Measurements from ENCODE around the gene PXMP4. TPM values are rescaled to one million over a fixed set of nuclear protein-coding genes. Genes with fewer than 3 reads are reported as not detected.

The PXMP4 gene
- total RNA-seq, 1 donor from 2014 or later, result 3.5 TPM

GRCh38 chr20:33680686-33681085, 39.4 kb downstream of the PXMP4 start:
- H3K4me3 Mint-ChIP-seq, result no peak overlapping the region
- H3K79me2 ChIP-seq (ENCODE audit: low read depth), result peaks cover 47% of the 10 kb centered on the region
- no peak overlapping the region for H3K27ac Mint-ChIP-seq

GRCh38 chr20:33679758-33680485, 40.2 kb downstream of the PXMP4 start:
- Histone ChIP-seq H3K4me2 (no peak overlapping the region), H3K4me3 (no peak overlapping the region), H4K20me1 (ENCODE audit: low read depth) (peaks cover 92% of the 10 kb centered on the region), H3K9ac (no peak overlapping the region), H3F3A (ENCODE audit: low read depth) (peaks cover 24% of the 10 kb centered on the region), H3K27me3 (no peaks in the 10 kb centered on the region), H3K79me2 (ENCODE audit: low read depth) (peaks cover 40% of the 10 kb centered on the region), H3K27ac (no peak overlapping the region), H3K36me3 (no peaks in the 10 kb centered on the region), H3K9me3 (ENCODE audit: low read depth) (no peaks in the 10 kb centered on the region), H2AFZ (replicated peaks) (no peak overlapping the region), H3K4me1 (peaks cover 17% of the 10 kb centered on the region)
- no peak for DNase-seq (ENCODE audit: low spot score)
- TF ChIP-seq EZH2phosphoT487 (IDR thresholded peaks at IDR 0.05) (no peak), CTCF (IDR thresholded peaks at IDR 0.05) (no peak), EZH2 (IDR thresholded peaks at IDR 0.05) (no peak)
- H3K9me3 Mint-ChIP-seq, result no peaks in the 10 kb centered on the region
- peaks cover 5% of the 10 kb centered on the region for H3K36me3 Mint-ChIP-seq
- H3K4me3 Mint-ChIP-seq, result no peak overlapping the region
- no peak overlapping the region for H3K27ac Mint-ChIP-seq
- H3K27me3 Mint-ChIP-seq (ENCODE audit: insufficient read depth, low read depth), result peaks cover under 1% of the 10 kb centered on the region
- H3K4me1 Mint-ChIP-seq, result peaks cover 42% of the 10 kb centered on the region

More at GRCh38 chr20:33680686-33681085, 39.4 kb downstream of the PXMP4 start:
- no peak for DNase-seq (ENCODE audit: low spot score)
- no peaks in the 10 kb centered on the region for H3K9me3 Mint-ChIP-seq
- H3K27ac ChIP-seq, result no peak overlapping the region
- H2AFZ ChIP-seq (replicated peaks), result no peak overlapping the region
- no peak overlapping the region for H3K4me2 ChIP-seq
- H3K36me3 ChIP-seq, result no peaks in the 10 kb centered on the region
- H4K20me1 ChIP-seq (ENCODE audit: low read depth), result peaks cover 92% of the 10 kb centered on the region
- H3K9me3 ChIP-seq (ENCODE audit: low read depth), result no peaks in the 10 kb centered on the region
- H3K4me1 Mint-ChIP-seq, result peaks cover 37% of the 10 kb centered on the region
- TF ChIP-seq CTCF (IDR thresholded peaks at IDR 0.05), result no peak
- TF ChIP-seq EZH2 (IDR thresholded peaks at IDR 0.05), result no peak
- TF ChIP-seq EZH2phosphoT487 (IDR thresholded peaks at IDR 0.05), result no peak
- H3K27me3 ChIP-seq, result no peaks in the 10 kb centered on the region
- peaks cover 16% of the 10 kb centered on the region for H3K4me1 ChIP-seq
- H3K9ac ChIP-seq, result no peak overlapping the region
- H3K36me3 Mint-ChIP-seq, result peaks cover 5% of the 10 kb centered on the region
- no peaks in the 10 kb centered on the region for H3K27me3 Mint-ChIP-seq (ENCODE audit: insufficient read depth, low read depth)
- peaks cover 24% of the 10 kb centered on the region for H3F3A ChIP-seq (ENCODE audit: low read depth)
- H3K4me3 ChIP-seq, result no peak overlapping the region

- DNase-seq (ENCODE audit: low spot score), result no peak
- Histone ChIP-seq H3K4me2 (no peak overlapping the region), H3K4me3 (no peak overlapping the region), H3K27ac (no peak overlapping the region), H2AFZ (replicated peaks) (no peak overlapping the region), H3K4me1 (peaks cover 16% of the 10 kb centered on the region), H3K36me3 (no peaks in the 10 kb centered on the region), H4K20me1 (ENCODE audit: low read depth) (peaks cover 80% of the 10 kb centered on the region), H3K9me3 (ENCODE audit: low read depth) (no peaks in the 10 kb centered on the region), H3K27me3 (no peaks in the 10 kb centered on the region), H3K9ac (no peak overlapping the region), H3F3A (ENCODE audit: low read depth) (peaks cover 27% of the 10 kb centered on the region), H3K79me2 (ENCODE audit: low read depth) (peaks cover 22% of the 10 kb centered on the region)
- H3K27me3 Mint-ChIP-seq (ENCODE audit: insufficient read depth, low read depth), result peaks cover 5% of the 10 kb centered on the region
- H3K4me1 Mint-ChIP-seq, result peaks cover 43% of the 10 kb centered on the region
- peaks cover 5% of the 10 kb centered on the region for H3K36me3 Mint-ChIP-seq
- H3K27ac Mint-ChIP-seq, result no peak overlapping the region
- no peak overlapping the region for H3K4me3 Mint-ChIP-seq
- H3K9me3 Mint-ChIP-seq, result no peaks in the 10 kb centered on the region
- TF ChIP-seq EZH2 (IDR thresholded peaks at IDR 0.05) (no peak), CTCF (IDR thresholded peaks at IDR 0.05) (no peak), EZH2phosphoT487 (IDR thresholded peaks at IDR 0.05) (no peak)
Observed at GRCh38 chr20:33677991-33678702, 42.0 kb downstream of the PXMP4 start.

All from neural progenitor cell (in vitro differentiated cells).